ENCODE data around the gene MTIF3. TPM values are rescaled to one million over a fixed set of nuclear protein-coding genes. Genes with fewer than 3 reads are reported as not detected.

MTIF3 gene
- total RNA-seq, 1 experiment from 2014 or later, result 20.7 TPM

GRCh38 chr13:27437126-27437525 lies 13.2 kb downstream of the MTIF3 start:
- ChIA-PET POLR2A (no interaction called here), CTCF (no interaction called here)
- no peak for ATAC-seq
- Histone ChIP-seq H3K36me3 (ENCODE audit: control insufficient read depth, insufficient read depth, low read length) (peaks cover 9% of the 10 kb centered on the region), H3K27ac (ENCODE audit: low read length) (no peak overlapping the region), H3K9me3 (ENCODE audit: control insufficient read depth, insufficient read depth, low read depth, low read length) (no peaks in the 10 kb centered on the region), H3K4me3 (ENCODE audit: low read depth in 2 of 2, low read length in 2 of 2) (no peak overlapping the region), H3K4me1 (ENCODE audit: control insufficient read depth, insufficient read depth, low read length) (no peaks in the 10 kb centered on the region), H3K27me3 (ENCODE audit: control insufficient read depth, insufficient read depth, low read length) (no peaks in the 10 kb centered on the region)
- in situ Hi-C loops (cut with HindIII; ENCODE audit: low pct_unique_long_range_greater_than_20kb, low sequenced_read_pairs) (no loop called here), intact Hi-C loops (cut with micrococcal nuclease; ENCODE audit: unreplicated experiment) (no loop called here)
- no TSS peak for BruUV-seq (replicated peaks)
- no peak for TF ChIP-seq SIN3A (IDR thresholded peaks at IDR 0.05; ENCODE audit: borderline replicate concordance, insufficient read depth, low read depth, low read length)
- TF ChIP-seq TCF7L2 (IDR thresholded peaks at IDR 0.05; ENCODE audit: low read depth, low read length), result no peak
- TF ChIP-seq, protein P1, sequence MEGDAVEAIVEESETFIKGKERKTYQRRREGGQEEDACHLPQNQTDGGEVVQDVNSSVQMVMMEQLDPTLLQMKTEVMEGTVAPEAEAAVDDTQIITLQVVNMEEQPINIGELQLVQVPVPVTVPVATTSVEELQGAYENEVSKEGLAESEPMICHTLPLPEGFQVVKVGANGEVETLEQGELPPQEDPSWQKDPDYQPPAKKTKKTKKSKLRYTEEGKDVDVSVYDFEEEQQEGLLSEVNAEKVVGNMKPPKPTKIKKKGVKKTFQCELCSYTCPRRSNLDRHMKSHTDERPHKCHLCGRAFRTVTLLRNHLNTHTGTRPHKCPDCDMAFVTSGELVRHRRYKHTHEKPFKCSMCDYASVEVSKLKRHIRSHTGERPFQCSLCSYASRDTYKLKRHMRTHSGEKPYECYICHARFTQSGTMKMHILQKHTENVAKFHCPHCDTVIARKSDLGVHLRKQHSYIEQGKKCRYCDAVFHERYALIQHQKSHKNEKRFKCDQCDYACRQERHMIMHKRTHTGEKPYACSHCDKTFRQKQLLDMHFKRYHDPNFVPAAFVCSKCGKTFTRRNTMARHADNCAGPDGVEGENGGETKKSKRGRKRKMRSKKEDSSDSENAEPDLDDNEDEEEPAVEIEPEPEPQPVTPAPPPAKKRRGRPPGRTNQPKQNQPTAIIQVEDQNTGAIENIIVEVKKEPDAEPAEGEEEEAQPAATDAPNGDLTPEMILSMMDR (IDR thresholded peaks at IDR 0.05), result no peak
- TF ChIP-seq POLR2AphosphoS5 (IDR thresholded peaks at IDR 0.05; ENCODE audit: low read depth, low read length), result no peak
- TF ChIP-seq, protein P2, sequence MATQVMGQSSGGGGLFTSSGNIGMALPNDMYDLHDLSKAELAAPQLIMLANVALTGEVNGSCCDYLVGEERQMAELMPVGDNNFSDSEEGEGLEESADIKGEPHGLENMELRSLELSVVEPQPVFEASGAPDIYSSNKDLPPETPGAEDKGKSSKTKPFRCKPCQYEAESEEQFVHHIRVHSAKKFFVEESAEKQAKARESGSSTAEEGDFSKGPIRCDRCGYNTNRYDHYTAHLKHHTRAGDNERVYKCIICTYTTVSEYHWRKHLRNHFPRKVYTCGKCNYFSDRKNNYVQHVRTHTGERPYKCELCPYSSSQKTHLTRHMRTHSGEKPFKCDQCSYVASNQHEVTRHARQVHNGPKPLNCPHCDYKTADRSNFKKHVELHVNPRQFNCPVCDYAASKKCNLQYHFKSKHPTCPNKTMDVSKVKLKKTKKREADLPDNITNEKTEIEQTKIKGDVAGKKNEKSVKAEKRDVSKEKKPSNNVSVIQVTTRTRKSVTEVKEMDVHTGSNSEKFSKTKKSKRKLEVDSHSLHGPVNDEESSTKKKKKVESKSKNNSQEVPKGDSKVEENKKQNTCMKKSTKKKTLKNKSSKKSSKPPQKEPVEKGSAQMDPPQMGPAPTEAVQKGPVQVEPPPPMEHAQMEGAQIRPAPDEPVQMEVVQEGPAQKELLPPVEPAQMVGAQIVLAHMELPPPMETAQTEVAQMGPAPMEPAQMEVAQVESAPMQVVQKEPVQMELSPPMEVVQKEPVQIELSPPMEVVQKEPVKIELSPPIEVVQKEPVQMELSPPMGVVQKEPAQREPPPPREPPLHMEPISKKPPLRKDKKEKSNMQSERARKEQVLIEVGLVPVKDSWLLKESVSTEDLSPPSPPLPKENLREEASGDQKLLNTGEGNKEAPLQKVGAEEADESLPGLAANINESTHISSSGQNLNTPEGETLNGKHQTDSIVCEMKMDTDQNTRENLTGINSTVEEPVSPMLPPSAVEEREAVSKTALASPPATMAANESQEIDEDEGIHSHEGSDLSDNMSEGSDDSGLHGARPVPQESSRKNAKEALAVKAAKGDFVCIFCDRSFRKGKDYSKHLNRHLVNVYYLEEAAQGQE (IDR thresholded peaks at IDR 0.05; ENCODE audit: insufficient read depth in 1 of 2, low read depth in 2 of 2, low read length in 1 of 2), result no peak
- DNase-seq (ENCODE audit: low read depth, low spot score), result no peak

GRCh38 chr13:27432611-27433210 lies 17.7 kb downstream of the MTIF3 start:
- in situ Hi-C loops (cut with HindIII; ENCODE audit: low pct_unique_long_range_greater_than_20kb, low sequenced_read_pairs) (no loop called here), intact Hi-C loops (cut with micrococcal nuclease; ENCODE audit: unreplicated experiment) (no loop called here)
- Histone ChIP-seq H3K9me3 (ENCODE audit: control insufficient read depth, insufficient read depth, low read depth, low read length) (no peaks in the 10 kb centered on the region), H3K4me3 (ENCODE audit: low read depth in 2 of 2, low read length in 2 of 2) (no peak overlapping the region), H3K27ac (ENCODE audit: low read length) (no peak overlapping the region), H3K27me3 (ENCODE audit: control insufficient read depth, insufficient read depth, low read length) (no peaks in the 10 kb centered on the region), H3K36me3 (ENCODE audit: control insufficient read depth, insufficient read depth, low read length) (peaks cover 14% of the 10 kb centered on the region), H3K4me1 (ENCODE audit: control insufficient read depth, insufficient read depth, low read length) (no peaks in the 10 kb centered on the region)
- no peak for TF ChIP-seq SIN3A (IDR thresholded peaks at IDR 0.05; ENCODE audit: borderline replicate concordance, insufficient read depth, low read depth, low read length)
- TF ChIP-seq, protein P1 (IDR thresholded peaks at IDR 0.05), result no peak
- no peak for TF ChIP-seq TCF7L2 (IDR thresholded peaks at IDR 0.05; ENCODE audit: low read depth, low read length)
- no peak for TF ChIP-seq POLR2AphosphoS5 (IDR thresholded peaks at IDR 0.05; ENCODE audit: low read depth, low read length)
- TF ChIP-seq, protein P2 (IDR thresholded peaks at IDR 0.05; ENCODE audit: insufficient read depth in 1 of 2, low read depth in 2 of 2, low read length in 1 of 2), result no peak
- no peak for DNase-seq (ENCODE audit: low read depth, low spot score)
- no peak for ATAC-seq
- BruUV-seq (replicated peaks), result no TSS peak
- ChIA-PET POLR2A (no interaction called here), CTCF (no interaction called here)

All from Panc1 (cell line).